ENCODE measurements around the gene TLE6. TPM values are rescaled to one million over a fixed set of nuclear protein-coding genes. Genes with fewer than 3 reads are reported as not detected.
A peak's percentile ranks its signal among the peaks of the same experiment; 100 is the strongest.
"Not testable (repeated sequence)": the region's sequence is repeated elsewhere in the genome, so short reads cannot be mapped to it uniquely, and the experiment has no call there.

TLE6 gene
- total RNA-seq, 1 donor from 2014 or later: 10.6 TPM

DNA sequence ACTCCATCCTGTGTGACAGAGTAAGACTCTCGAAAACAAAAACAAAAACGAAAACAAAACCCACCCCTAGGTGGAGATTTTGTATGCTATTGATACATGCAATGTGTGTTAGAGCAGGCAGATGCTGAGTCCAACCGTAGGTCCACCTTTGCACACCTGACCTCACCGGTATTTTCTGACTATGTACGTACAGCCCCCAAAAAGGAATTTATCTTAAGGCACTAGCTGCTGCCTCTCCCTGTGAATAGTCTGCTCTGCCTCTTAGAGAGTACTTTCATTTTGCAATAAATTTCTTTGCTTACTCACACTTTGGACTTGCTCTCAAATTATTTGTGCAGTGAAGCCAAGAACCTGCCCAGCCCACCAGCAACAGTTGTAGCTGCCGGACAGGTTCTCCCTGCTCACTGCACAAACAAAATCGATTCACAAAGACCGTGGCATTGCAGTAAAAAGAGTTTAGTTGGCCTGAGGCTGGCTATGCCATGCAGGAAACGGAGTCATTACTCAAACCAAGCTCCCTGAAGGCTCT is 24.3 kb upstream of the TLE6 start:
- H3K9me3 ChIP-seq: no peaks in the 10 kb centered on the region
- no peaks in the 10 kb centered on the region for H3K36me3 ChIP-seq
- peak overlapping the region; percentile 45 for H3K27ac ChIP-seq
- no peak for DNase-seq (ENCODE audit: extremely low spot score in 2 of 2)
- H3K4me3 ChIP-seq: peak overlapping the region; percentile 19 to 21
- peaks cover 10% of the 10 kb centered on the region for H3K4me1 ChIP-seq
- no peaks in the 10 kb centered on the region for H3K27me3 ChIP-seq
- intact Hi-C loops (cut with DNase I): loop anchor here (10.0 kb wide), 1 partner anchor 152 kb away; no protein-coding TSS in a partner anchor
- peak in 1 of 2 donors; percentile 82 for TF ChIP-seq POLR2AphosphoS5 (IDR thresholded peaks at IDR 0.05; ENCODE audit: insufficient read depth in 1 of 2, low read depth in 1 of 2)
- TF ChIP-seq CTCF (IDR thresholded peaks at IDR 0.05): no peak
- TF ChIP-seq POLR2A (IDR thresholded peaks at IDR 0.05): no peak

GRCh38 chr19:2957160-2957559 is 20.2 kb upstream of the TLE6 start:
- no peak for DNase-seq (ENCODE audit: extremely low spot score in 2 of 2)
- no peaks in the 10 kb centered on the region for H3K36me3 ChIP-seq
- H3K4me3 ChIP-seq: no peak overlapping the region
- H3K9me3 ChIP-seq: no peaks in the 10 kb centered on the region
- intact Hi-C loops (cut with DNase I): loop anchor here (5.0 to 10.0 kb wide), 2 partner anchors 148 to 205 kb away; no protein-coding TSS in a partner anchor
- H3K27ac ChIP-seq: no peak overlapping the region
- TF ChIP-seq POLR2AphosphoS5 (IDR thresholded peaks at IDR 0.05; ENCODE audit: insufficient read depth in 1 of 2, low read depth in 1 of 2): no peak
- no peak for TF ChIP-seq CTCF (IDR thresholded peaks at IDR 0.05)
- TF ChIP-seq POLR2A (IDR thresholded peaks at IDR 0.05): no peak
- no peaks in the 10 kb centered on the region for H3K4me1 ChIP-seq
- H3K27me3 ChIP-seq: no peaks in the 10 kb centered on the region

DNA sequence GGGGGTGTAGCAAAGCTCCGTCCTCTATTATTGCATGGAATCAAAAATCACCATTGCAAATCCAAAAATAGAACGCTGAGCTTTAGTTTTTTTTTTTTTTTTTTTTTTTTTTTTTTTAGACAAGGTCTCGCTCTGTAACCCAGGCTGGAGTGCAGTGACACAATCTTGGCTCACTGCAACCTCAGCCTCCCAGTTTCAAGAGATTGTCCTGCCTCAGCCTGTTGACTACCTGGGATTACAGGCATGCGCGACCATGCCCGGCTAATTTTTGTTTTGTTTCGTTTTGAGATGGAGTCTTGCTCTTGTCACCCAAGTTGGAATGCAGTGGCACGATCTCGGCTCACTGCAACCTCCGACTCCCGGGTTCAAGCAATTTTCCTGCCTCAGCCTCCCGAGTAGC is 17.2 kb upstream of the TLE6 start:
- no peak for DNase-seq (ENCODE audit: extremely low spot score in 2 of 2)
- H3K4me1 ChIP-seq: no peaks in the 10 kb centered on the region
- H3K27me3 ChIP-seq: no peaks in the 10 kb centered on the region
- intact Hi-C loops (cut with DNase I): no loop called here
- TF ChIP-seq POLR2A (IDR thresholded peaks at IDR 0.05): no peak
- no peak for TF ChIP-seq POLR2AphosphoS5 (IDR thresholded peaks at IDR 0.05; ENCODE audit: insufficient read depth in 1 of 2, low read depth in 1 of 2)
- no peak for TF ChIP-seq CTCF (IDR thresholded peaks at IDR 0.05)
- H3K27ac ChIP-seq: no peak overlapping the region
- no peaks in the 10 kb centered on the region for H3K9me3 ChIP-seq
- no peaks in the 10 kb centered on the region for H3K36me3 ChIP-seq
- H3K4me3 ChIP-seq: no peak overlapping the region

DNA sequence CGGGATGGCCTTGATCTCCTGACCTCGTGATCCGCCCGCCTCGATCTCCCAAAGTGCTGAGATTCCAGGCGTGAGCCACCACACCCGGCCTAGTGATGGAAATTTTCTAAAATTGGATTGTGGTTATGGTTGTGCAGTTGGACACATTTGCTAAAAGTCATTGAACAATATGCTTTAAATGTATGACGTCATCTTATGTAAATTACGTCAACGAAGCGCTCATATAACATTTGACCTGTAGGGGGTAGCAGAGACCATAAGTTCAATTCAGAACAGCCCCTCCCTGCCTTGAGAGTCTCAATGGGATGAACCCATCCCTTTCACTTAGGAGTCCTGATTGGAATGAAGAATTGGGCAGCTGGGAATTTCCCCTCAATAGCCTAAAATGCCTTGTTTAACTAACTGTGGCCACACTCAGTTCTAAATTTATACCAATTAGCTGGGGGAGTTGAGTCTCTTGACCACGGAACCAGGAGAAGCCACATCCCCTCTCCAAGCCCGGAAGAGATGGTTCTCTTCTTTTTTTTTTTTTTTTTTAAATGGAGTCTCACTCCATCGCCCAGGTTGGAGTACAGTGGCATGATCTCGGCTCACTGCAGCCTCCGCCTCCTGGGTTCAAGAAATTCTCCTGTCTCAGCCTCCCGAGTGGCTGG is 15.2 kb upstream of the TLE6 start:
- H3K9me3 ChIP-seq: no peaks in the 10 kb centered on the region
- no peak for DNase-seq (ENCODE audit: extremely low spot score in 2 of 2)
- H3K27ac ChIP-seq: no peak overlapping the region
- peak; percentile 68 to 97 (median 72) for TF ChIP-seq CTCF (IDR thresholded peaks at IDR 0.05)
- TF ChIP-seq POLR2AphosphoS5 (IDR thresholded peaks at IDR 0.05; ENCODE audit: insufficient read depth in 1 of 2, low read depth in 1 of 2): peak in 1 of 2 donors; percentile 53
- TF ChIP-seq POLR2A (IDR thresholded peaks at IDR 0.05): no peak
- H3K27me3 ChIP-seq: no peaks in the 10 kb centered on the region
- no peaks in the 10 kb centered on the region for H3K36me3 ChIP-seq
- intact Hi-C loops (cut with DNase I): no loop called here
- H3K4me1 ChIP-seq: no peaks in the 10 kb centered on the region
- H3K4me3 ChIP-seq: no peak overlapping the region

DNA sequence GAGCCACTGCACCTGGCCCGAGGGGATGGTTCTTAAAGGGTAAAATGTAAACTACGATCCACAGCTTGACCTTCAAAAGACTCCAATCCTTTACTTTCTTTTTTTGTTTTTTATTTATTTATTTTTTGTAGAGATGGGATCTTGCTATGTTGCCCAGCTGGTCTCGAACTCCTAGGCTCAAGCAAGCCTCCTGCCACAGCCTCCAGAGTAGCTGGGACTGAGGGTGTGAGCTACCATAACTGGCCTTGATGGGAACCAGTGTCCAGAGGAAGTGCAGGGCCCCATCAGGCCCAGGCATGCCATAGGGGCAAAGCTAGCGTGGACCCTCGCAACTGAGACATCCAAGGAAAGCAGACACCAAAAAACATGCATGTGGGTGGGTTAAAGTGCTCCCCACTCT is 14.2 kb upstream of the TLE6 start:
- intact Hi-C loops (cut with DNase I): no loop called here
- no peaks in the 10 kb centered on the region for H3K27me3 ChIP-seq
- H3K4me1 ChIP-seq: no peaks in the 10 kb centered on the region
- no peak for DNase-seq (ENCODE audit: extremely low spot score in 2 of 2)
- no peaks in the 10 kb centered on the region for H3K9me3 ChIP-seq
- no peak overlapping the region for H3K27ac ChIP-seq
- H3K4me3 ChIP-seq: no peak overlapping the region
- H3K36me3 ChIP-seq: no peaks in the 10 kb centered on the region
- no peak for TF ChIP-seq CTCF (IDR thresholded peaks at IDR 0.05)

DNA sequence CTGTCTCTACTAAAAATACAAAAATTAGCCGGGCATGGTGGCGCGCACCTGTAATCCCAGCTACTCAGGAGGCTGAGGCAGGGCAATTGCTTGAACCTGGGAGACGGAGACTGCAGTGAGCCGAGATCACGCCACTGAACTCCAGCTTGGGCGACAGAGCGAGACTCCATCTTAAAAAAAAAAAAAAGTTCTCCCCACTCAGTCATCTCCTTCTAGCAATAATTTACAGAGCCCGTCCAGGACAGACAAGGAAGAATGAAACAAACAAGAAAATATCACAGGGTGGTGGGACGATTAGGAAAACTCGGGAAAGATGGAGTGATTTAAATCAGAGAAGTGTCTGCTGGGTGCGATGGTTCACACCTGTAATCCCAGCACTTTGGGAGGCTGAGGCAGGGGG is 13.7 kb upstream of the TLE6 start:
- H3K4me1 ChIP-seq; DNase-seq (ENCODE audit: extremely low spot score in 2 of 2); intact Hi-C loops (cut with DNase I); H3K36me3 ChIP-seq; H3K27ac ChIP-seq; H3K4me3 ChIP-seq; H3K27me3 ChIP-seq; H3K9me3 ChIP-seq: not testable (repeated sequence)

Measured in vagina (tissue), 2 donors.